GM23248 (cell line): ENCODE data around the gene GALM.

Experiments
- EZH2 ChIP-seq: fragments of 200-600 bp; sonication (generic); IDR thresholded peaks from 2 replicates; pipeline ENCODE4 v1.6.1; 2018; ENCODE audit warnings: antibody characterized with exemption, mild to moderate bottlenecking; ENCODE audit not compliant: insufficient read depth, poor library complexity, severe bottlenecking
- EZH2phosphoT487 ChIP-seq: fragments of 200-600 bp; sonication (generic); IDR thresholded peaks from 2 replicates; pipeline ENCODE4 v1.6.1; 2018; ENCODE audit warnings: antibody characterized with exemption, moderate library complexity, mild to moderate bottlenecking, low read depth; ENCODE audit not compliant: insufficient read depth

DNA sequence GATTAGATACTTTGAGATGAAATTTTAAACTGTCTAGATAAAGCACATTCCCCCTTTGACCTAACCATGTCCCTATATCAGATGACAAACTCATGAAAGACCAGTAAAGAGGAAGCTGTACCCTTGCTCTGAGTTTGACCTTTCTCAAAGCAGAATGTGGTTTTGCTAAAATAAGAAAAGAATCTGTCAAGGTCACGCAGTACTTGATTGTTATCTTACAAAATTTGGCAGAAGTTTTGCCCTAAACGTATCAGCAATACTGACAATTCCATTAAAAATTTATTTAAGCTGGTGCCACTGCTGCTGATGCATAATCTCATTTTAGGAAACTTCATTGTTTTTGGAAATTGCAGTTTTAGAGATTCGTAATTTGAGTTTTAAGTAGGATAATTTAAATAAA is 31.2 kb upstream of the GALM start:
- TF ChIP-seq EZH2 (no peak), EZH2phosphoT487 (no peak)
